ENCODE results near the gene B4GALNT1.
"Not testable (repeated sequence)": the region's sequence is repeated elsewhere in the genome, so short reads cannot be mapped to it uniquely, and the experiment has no call there.

Gene B4GALNT1

DNA sequence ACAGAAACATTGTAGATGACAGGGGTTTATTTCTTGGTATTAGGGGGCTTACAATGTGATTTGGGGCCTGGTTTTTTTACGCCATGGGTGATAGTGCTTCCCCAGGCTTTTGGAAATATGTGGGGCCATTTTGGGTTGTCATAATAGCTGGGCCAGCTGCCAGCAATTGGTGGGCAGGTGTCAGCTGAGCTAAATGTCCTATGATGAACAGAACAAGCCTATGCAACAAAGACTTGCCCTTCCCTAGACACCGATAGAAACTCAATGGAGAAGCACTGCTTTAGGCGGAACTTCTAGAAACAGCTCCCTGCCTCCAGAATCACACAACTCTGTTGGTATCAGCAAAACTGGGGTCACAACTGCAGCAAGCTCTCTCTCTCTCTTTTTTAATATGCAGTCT, 5.1 kb upstream of the B4GALNT1 start:
- Histone ChIP-seq H3K36me3 (no peaks in the 10 kb centered on the region), H3K4me3 (ENCODE audit: low read depth, low read length) (no peak overlapping the region), H3K9me3 (ENCODE audit: severe bottlenecking) (no peaks in the 10 kb centered on the region), H3K27ac (no peak overlapping the region), H3K27me3 (ENCODE audit: insufficient read depth, low read depth, severe bottlenecking) (no peaks in the 10 kb centered on the region)
- no peak for DNase-seq
- no peak for TF ChIP-seq CTCF (IDR thresholded peaks at IDR 0.05; ENCODE audit: low read depth, low read length)

GRCh38 chr12:57637364-57637763, 4.4 kb upstream of the B4GALNT1 start:
- Histone ChIP-seq H3K4me3 (ENCODE audit: low read depth, low read length) (no peak overlapping the region), H3K27me3 (ENCODE audit: insufficient read depth, low read depth, severe bottlenecking) (no peaks in the 10 kb centered on the region), H3K9me3 (ENCODE audit: severe bottlenecking) (no peaks in the 10 kb centered on the region), H3K36me3 (no peaks in the 10 kb centered on the region), H3K27ac (no peak overlapping the region)
- DNase-seq = no peak
- TF ChIP-seq CTCF (IDR thresholded peaks at IDR 0.05; ENCODE audit: low read depth, low read length) = no peak

- H3K36me3 ChIP-seq; H3K4me3 ChIP-seq (ENCODE audit: low read depth, low read length); H3K27ac ChIP-seq; H3K27me3 ChIP-seq (ENCODE audit: insufficient read depth, low read depth, severe bottlenecking); DNase-seq; H3K9me3 ChIP-seq (ENCODE audit: severe bottlenecking): not testable (repeated sequence)
These were observed 3.7 kb upstream of the B4GALNT1 start for GRCh38 chr12:57636731-57637130.

DNA sequence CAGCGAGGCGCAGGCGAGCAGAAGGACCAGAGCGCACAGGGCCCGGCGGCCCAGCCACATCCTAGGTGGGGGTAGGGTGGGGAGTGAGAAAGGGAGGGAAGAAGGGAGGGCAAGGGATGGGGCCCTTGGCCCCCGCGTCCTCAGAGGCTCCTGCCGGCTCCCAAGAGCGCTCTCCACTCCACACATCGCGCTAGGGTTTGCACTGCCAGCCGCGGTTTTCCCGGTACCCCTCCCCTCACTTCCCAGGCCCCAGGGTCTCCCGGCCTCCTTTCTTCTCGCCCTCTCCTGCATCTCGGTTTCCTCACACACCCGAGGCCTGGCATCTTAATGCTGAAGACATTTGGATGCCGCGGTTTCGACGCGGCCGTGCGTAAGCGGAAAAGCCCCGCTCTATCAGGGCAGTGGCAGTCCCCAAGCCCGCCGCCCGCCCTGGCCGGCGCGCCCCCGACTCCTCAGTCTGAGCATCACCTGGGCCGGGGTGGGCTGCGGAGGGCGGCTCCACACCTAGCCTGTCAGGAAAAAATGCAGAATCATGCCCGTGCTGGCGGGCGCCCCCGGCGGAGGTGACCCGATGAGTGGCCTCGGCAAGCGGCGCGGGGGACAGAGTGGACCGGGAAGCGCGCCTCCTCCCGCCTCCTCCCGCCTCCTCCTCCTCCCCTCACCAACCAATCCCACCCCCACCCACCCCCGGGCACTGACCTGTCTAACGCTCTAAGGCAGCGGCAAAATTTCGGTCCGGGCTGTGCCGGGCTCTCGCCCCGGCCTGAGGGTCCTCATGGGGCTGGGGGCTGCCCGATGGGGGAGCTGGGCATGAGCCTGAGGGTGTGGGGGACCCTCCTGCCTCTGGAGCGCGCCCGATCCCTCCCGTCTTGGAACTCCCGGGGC, 686 bp downstream of the B4GALNT1 start:
- DNase-seq = peak; percentile 63
- peaks cover 31% of the 10 kb centered on the region for H3K36me3 ChIP-seq
- no peaks in the 10 kb centered on the region for H3K27me3 ChIP-seq (ENCODE audit: insufficient read depth, low read depth, severe bottlenecking)
- no peaks in the 10 kb centered on the region for H3K9me3 ChIP-seq (ENCODE audit: severe bottlenecking)
- H3K4me3 ChIP-seq (ENCODE audit: low read depth, low read length) = peak overlapping the region; percentile 82
- TF ChIP-seq CTCF (IDR thresholded peaks at IDR 0.05; ENCODE audit: low read depth, low read length) = 0 out of 2 replicates have a peak, but pooled peaks have one; percentile 2
- H3K27ac ChIP-seq = peak overlapping the region; percentile 77

- DNase-seq = no peak
- Histone ChIP-seq H3K27me3 (ENCODE audit: insufficient read depth, low read depth, severe bottlenecking) (no peaks in the 10 kb centered on the region), H3K4me3 (ENCODE audit: low read depth, low read length) (peak overlapping the region; percentile 82), H3K27ac (peak overlapping the region; percentile 20; the same call in 1 of the 2 replicates), H3K36me3 (peaks cover 36% of the 10 kb centered on the region), H3K9me3 (ENCODE audit: severe bottlenecking) (no peaks in the 10 kb centered on the region)
- TF ChIP-seq CTCF (IDR thresholded peaks at IDR 0.05; ENCODE audit: low read depth, low read length) = no peak
These were observed 1.4 kb downstream of the B4GALNT1 start for GRCh38 chr12:57631566-57632072.

- no peaks in the 10 kb centered on the region for H3K9me3 ChIP-seq (ENCODE audit: severe bottlenecking)
- no peak for DNase-seq
- peaks cover 43% of the 10 kb centered on the region for H3K36me3 ChIP-seq
- H3K4me3 ChIP-seq (ENCODE audit: low read depth, low read length) = no peak overlapping the region
- H3K27ac ChIP-seq = no peak overlapping the region
- TF ChIP-seq CTCF (IDR thresholded peaks at IDR 0.05; ENCODE audit: low read depth, low read length) = no peak
- H3K27me3 ChIP-seq (ENCODE audit: insufficient read depth, low read depth, severe bottlenecking) = no peaks in the 10 kb centered on the region
These were observed 2.0 kb downstream of the B4GALNT1 start for GRCh38 chr12:57630891-57631433.

All from WERI-Rb-1 (cell line).